HEK293T (cell line): ENCODE data around the gene POFUT2.

Source experiments
- ARNT ChIP-seq: fragments of 450-650 bp; IDR thresholded peaks from 2 replicates; pipeline ENCODE4 v1.6.1; 2017; ENCODE audit warnings: mild to moderate bottlenecking
- BHLHE40 ChIP-seq: fragments of 450-650 bp; IDR thresholded peaks from 2 replicates; pipeline ENCODE4 v1.6.1; 2016; ENCODE audit warnings: mild to moderate bottlenecking, moderate library complexity, borderline replicate concordance
- FOXA1 ChIP-seq: fragments of 450-650 bp; IDR thresholded peaks from 2 replicates; pipeline ENCODE4 v1.6.1; 2016; ENCODE audit warnings: mild to moderate bottlenecking
- FOXK2 ChIP-seq: fragments of 450-650 bp; IDR thresholded peaks from 2 replicates; pipeline ENCODE4 v1.6.1; 2016; ENCODE audit warnings: mild to moderate bottlenecking
- FOXM1 ChIP-seq: fragments of 450-650 bp; IDR thresholded peaks from 2 replicates; pipeline ENCODE4 v1.6.1; 2017; ENCODE audit warnings: mild to moderate bottlenecking, borderline replicate concordance
- HDGF ChIP-seq: fragments of 450-650 bp; IDR thresholded peaks from 2 replicates; pipeline ENCODE4 v1.6.1; 2017; ENCODE audit warnings: antibody characterized with exemption, borderline replicate concordance
- L3MBTL2 ChIP-seq: fragments of 450-650 bp; conservative IDR thresholded peaks from 2 replicates; pipeline ENCODE4 v1.6.1; 2016; ENCODE audit warnings: mild to moderate bottlenecking
- NFRKB ChIP-seq: fragments of 450-650 bp; IDR thresholded peaks from 2 replicates; pipeline ENCODE4 v1.6.1; 2016; ENCODE audit warnings: mild to moderate bottlenecking, moderate library complexity
- SP1 ChIP-seq: fragments of 450-650 bp; IDR thresholded peaks from 2 replicates; pipeline ENCODE4 v1.6.1; 2017
- SUZ12 ChIP-seq: fragments of 450-650 bp; IDR thresholded peaks from 2 replicates; pipeline ENCODE4 v1.6.1; 2016; ENCODE audit warnings: mild to moderate bottlenecking
- TARDBP ChIP-seq: fragments of 450-650 bp; IDR thresholded peaks from 2 replicates; pipeline ENCODE4 v1.6.1; 2016

DNA sequence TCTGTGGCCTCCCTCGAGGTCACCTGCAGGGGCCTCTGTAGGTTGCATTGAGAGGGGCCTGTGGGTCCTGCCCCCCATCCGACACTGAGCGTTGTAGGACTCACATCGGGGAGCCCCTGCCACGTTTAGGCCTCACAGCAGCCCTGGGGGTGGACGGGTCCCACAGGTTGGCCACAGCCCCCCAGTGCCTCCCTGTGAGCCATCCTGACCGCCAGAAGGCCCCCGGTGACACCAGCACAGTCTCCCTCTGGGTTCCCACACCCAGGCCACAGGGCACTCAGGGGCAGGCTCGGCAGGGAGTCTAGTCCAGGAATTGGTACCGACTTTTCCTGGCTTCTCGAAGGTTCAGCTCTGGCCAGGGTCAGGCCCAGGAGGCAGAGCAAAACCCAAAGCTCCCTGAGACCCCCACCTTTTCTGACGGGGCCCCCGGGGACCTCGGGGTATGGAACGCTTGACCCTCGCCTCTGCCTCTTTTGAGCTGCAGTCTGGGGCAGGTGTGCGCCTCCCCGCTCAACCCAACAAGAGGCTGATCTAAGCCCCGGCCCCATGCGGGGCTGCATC, 13.9 kb upstream of the POFUT2 start:
- TF ChIP-seq TARDBP (no peak), L3MBTL2 (no peak), SP1 (no peak), NFRKB (no peak), FOXK2 (no peak), FOXA1 (no peak), FOXM1 (no peak), HDGF (no peak), SUZ12 (no peak), ARNT (no peak), BHLHE40 (no peak)
